ENCODE measurements around the gene TCF7. TPM values are rescaled to one million over a fixed set of nuclear protein-coding genes. Genes with fewer than 3 reads are reported as not detected.

TCF7 gene
- total and polyA plus RNA-seq, 4 donors = 1.3 to 2.7 (median 2.2) TPM

DNA sequence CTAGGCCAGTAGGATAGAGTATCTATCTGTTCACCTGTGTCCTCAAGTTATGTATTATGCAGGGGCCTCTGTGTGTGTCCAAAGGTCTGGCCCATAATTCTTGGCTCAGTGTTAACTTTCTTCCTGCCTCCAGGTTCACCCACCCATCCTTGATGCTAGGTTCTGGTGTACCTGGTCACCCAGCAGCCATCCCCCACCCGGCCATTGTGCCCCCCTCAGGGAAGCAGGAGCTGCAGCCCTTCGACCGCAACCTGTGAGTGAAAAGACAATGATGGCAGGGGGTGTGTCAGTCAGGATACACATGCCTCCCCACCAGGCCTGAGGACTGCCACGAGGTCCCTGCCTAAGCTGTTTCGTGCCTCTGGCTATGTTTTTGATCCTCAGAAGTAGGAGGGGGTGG is 27.6 kb downstream of the TCF7 start:
- Histone ChIP-seq H3K27me3 (ENCODE audit: control insufficient read depth in 4 of 4, insufficient read depth in 4 of 4, low read length in 3 of 4) (no peaks in the 10 kb centered on the region), H3K4me3 (ENCODE audit: low read depth in 1 of 3, low read length in 3 of 3) (no peak overlapping the region), H3K27ac (ENCODE audit: low read depth in 1 of 2, low read length in 2 of 2) (no peak overlapping the region), H3K9ac (ENCODE audit: low read depth in 1 of 2, low read length in 2 of 2) (no peak overlapping the region), H3K9me3 (ENCODE audit: control insufficient read depth in 4 of 4, low read length in 3 of 4) (no peaks in the 10 kb centered on the region), H3K36me3 (ENCODE audit: control insufficient read depth in 4 of 4, insufficient read depth in 3 of 4, low read depth in 1 of 4, low read length in 3 of 4) (peaks cover 2 to 22% (median 11%) of the 10 kb centered on the region in 4 donors), H3K4me1 (ENCODE audit: control insufficient read depth in 4 of 4, insufficient read depth in 4 of 4, low read length in 3 of 4) (peaks cover 0 to 7% (median 0%) of the 10 kb centered on the region in 4 donors)
- no peak for TF ChIP-seq GABPA (IDR thresholded peaks at IDR 0.05 in 1 of 2, conservative IDR thresholded peaks at IDR 0.05 in 1 of 2)
- TF ChIP-seq HNF4G (IDR thresholded peaks at IDR 0.05) = no peak
- TF ChIP-seq, protein P1, sequence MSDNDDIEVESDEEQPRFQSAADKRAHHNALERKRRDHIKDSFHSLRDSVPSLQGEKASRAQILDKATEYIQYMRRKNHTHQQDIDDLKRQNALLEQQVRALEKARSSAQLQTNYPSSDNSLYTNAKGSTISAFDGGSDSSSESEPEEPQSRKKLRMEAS (IDR thresholded peaks at IDR 0.05) = no peak
- no peak for TF ChIP-seq YY1 (IDR thresholded peaks at IDR 0.05)
- no peak for TF ChIP-seq NR2F2 (IDR thresholded peaks at IDR 0.05)
- TF ChIP-seq RXRA (IDR thresholded peaks at IDR 0.05) = no peak
- TF ChIP-seq, protein P2, sequence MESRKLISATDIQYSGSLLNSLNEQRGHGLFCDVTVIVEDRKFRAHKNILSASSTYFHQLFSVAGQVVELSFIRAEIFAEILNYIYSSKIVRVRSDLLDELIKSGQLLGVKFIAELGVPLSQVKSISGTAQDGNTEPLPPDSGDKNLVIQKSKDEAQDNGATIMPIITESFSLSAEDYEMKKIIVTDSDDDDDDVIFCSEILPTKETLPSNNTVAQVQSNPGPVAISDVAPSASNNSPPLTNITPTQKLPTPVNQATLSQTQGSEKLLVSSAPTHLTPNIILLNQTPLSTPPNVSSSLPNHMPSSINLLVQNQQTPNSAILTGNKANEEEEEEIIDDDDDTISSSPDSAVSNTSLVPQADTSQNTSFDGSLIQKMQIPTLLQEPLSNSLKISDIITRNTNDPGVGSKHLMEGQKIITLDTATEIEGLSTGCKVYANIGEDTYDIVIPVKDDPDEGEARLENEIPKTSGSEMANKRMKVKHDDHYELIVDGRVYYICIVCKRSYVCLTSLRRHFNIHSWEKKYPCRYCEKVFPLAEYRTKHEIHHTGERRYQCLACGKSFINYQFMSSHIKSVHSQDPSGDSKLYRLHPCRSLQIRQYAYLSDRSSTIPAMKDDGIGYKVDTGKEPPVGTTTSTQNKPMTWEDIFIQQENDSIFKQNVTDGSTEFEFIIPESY (IDR thresholded peaks at IDR 0.05) = no peak
- TF ChIP-seq JUND (IDR thresholded peaks at IDR 0.05) = no peak
- TF ChIP-seq FOXA1 (IDR thresholded peaks at IDR 0.05) = no peak
- TF ChIP-seq, protein P3, sequence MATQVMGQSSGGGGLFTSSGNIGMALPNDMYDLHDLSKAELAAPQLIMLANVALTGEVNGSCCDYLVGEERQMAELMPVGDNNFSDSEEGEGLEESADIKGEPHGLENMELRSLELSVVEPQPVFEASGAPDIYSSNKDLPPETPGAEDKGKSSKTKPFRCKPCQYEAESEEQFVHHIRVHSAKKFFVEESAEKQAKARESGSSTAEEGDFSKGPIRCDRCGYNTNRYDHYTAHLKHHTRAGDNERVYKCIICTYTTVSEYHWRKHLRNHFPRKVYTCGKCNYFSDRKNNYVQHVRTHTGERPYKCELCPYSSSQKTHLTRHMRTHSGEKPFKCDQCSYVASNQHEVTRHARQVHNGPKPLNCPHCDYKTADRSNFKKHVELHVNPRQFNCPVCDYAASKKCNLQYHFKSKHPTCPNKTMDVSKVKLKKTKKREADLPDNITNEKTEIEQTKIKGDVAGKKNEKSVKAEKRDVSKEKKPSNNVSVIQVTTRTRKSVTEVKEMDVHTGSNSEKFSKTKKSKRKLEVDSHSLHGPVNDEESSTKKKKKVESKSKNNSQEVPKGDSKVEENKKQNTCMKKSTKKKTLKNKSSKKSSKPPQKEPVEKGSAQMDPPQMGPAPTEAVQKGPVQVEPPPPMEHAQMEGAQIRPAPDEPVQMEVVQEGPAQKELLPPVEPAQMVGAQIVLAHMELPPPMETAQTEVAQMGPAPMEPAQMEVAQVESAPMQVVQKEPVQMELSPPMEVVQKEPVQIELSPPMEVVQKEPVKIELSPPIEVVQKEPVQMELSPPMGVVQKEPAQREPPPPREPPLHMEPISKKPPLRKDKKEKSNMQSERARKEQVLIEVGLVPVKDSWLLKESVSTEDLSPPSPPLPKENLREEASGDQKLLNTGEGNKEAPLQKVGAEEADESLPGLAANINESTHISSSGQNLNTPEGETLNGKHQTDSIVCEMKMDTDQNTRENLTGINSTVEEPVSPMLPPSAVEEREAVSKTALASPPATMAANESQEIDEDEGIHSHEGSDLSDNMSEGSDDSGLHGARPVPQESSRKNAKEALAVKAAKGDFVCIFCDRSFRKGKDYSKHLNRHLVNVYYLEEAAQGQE (IDR thresholded peaks at IDR 0.05) = no peak
- peak; percentile 26 for DNase-seq (ENCODE audit: low spot score)
- WGBS = 85% methylated on average over 5 of the region's 5 CpGs

DNA sequence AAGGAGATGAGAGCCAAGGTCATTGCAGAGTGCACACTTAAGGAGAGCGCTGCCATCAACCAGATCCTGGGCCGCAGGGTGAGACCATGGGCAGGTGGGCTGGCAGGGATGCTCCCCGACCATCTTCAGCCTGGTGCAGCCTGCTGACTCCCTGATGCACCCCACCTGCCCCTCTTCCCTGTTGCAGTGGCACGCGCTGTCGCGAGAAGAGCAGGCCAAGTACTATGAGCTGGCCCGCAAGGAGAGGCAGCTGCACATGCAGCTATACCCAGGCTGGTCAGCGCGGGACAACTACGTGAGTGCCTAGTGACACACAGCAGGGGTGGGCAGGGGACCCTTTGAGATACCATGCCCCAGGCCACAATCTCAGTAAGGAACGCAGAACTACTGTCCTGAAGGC is 28.3 kb downstream of the TCF7 start:
- Histone ChIP-seq H3K4me3 (ENCODE audit: low read depth in 1 of 3, low read length in 3 of 3) (no peak overlapping the region), H3K9me3 (ENCODE audit: control insufficient read depth in 4 of 4, low read length in 3 of 4) (no peaks in the 10 kb centered on the region), H3K4me1 (ENCODE audit: control insufficient read depth in 4 of 4, insufficient read depth in 4 of 4, low read length in 3 of 4) (peaks cover 0 to 7% (median 0%) of the 10 kb centered on the region in 4 donors), H3K27ac (ENCODE audit: low read depth in 1 of 2, low read length in 2 of 2) (no peak overlapping the region), H3K36me3 (ENCODE audit: control insufficient read depth in 4 of 4, insufficient read depth in 3 of 4, low read depth in 1 of 4, low read length in 3 of 4) (peaks cover 2 to 25% (median 13%) of the 10 kb centered on the region in 4 donors), H3K27me3 (ENCODE audit: control insufficient read depth in 4 of 4, insufficient read depth in 4 of 4, low read length in 3 of 4) (no peaks in the 10 kb centered on the region), H3K9ac (ENCODE audit: low read depth in 1 of 2, low read length in 2 of 2) (no peak overlapping the region)
- peak; percentile 29 for DNase-seq (ENCODE audit: low spot score)
- 95% methylated on average over 12 of the region's 12 CpGs for WGBS
- TF ChIP-seq, protein P2 (IDR thresholded peaks at IDR 0.05) = no peak
- TF ChIP-seq HNF4A (conservative IDR thresholded peaks at IDR 0.05) (no peak), NR2F2 (IDR thresholded peaks at IDR 0.05) (no peak), RAD21 (IDR thresholded peaks at IDR 0.05) (no peak), EGR1 (IDR thresholded peaks at IDR 0.05; ENCODE audit: low read depth in 2 of 2) (no peak), RXRA (IDR thresholded peaks at IDR 0.05) (no peak), GABPA (IDR thresholded peaks at IDR 0.05 in 1 of 2, conservative IDR thresholded peaks at IDR 0.05 in 1 of 2) (no peak), FOXA2 (IDR thresholded peaks at IDR 0.05) (no peak), JUND (IDR thresholded peaks at IDR 0.05) (no peak), FOXA1 (IDR thresholded peaks at IDR 0.05) (no peak), YY1 (IDR thresholded peaks at IDR 0.05) (no peak), TAF1 (conservative IDR thresholded peaks at IDR 0.05) (no peak), HNF4G (IDR thresholded peaks at IDR 0.05) (no peak)
- TF ChIP-seq, protein P3 (IDR thresholded peaks at IDR 0.05) = no peak
- TF ChIP-seq, protein P1 (IDR thresholded peaks at IDR 0.05) = no peak
- TF ChIP-seq, protein P4, sequence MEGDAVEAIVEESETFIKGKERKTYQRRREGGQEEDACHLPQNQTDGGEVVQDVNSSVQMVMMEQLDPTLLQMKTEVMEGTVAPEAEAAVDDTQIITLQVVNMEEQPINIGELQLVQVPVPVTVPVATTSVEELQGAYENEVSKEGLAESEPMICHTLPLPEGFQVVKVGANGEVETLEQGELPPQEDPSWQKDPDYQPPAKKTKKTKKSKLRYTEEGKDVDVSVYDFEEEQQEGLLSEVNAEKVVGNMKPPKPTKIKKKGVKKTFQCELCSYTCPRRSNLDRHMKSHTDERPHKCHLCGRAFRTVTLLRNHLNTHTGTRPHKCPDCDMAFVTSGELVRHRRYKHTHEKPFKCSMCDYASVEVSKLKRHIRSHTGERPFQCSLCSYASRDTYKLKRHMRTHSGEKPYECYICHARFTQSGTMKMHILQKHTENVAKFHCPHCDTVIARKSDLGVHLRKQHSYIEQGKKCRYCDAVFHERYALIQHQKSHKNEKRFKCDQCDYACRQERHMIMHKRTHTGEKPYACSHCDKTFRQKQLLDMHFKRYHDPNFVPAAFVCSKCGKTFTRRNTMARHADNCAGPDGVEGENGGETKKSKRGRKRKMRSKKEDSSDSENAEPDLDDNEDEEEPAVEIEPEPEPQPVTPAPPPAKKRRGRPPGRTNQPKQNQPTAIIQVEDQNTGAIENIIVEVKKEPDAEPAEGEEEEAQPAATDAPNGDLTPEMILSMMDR (IDR thresholded peaks at IDR 0.05; ENCODE audit: low read depth, low read length, missing input control) = no peak
- TF ChIP-seq, protein P5, sequence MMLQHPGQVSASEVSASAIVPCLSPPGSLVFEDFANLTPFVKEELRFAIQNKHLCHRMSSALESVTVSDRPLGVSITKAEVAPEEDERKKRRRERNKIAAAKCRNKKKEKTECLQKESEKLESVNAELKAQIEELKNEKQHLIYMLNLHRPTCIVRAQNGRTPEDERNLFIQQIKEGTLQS (IDR thresholded peaks at IDR 0.05) = no peak

All from liver (tissue), 9 donors.